B cell (primary cell): Measurements from ENCODE around the gene TIMM44. TPM values are rescaled to one million over a fixed set of nuclear protein-coding genes. Genes with fewer than 3 reads are reported as not detected.

ENCODE experiments used
- ATAC-seq: fragments of 200-7000 bp; cut with Tn5 transposase; one replicate; pipeline ENCODE4 v1.10.0; 2021; ENCODE audit warnings: low read depth, mild to moderate bottlenecking, moderate number of reproducible peaks, moderate library complexity
- CTCF ChIA-PET: fragments of 350-600 bp; sonication (Branson Sonifier 250); formaldehyde crosslinking; loops from one replicate; lab custom pipeline; 2021; ENCODE audit warnings: antibody characterized with exemption, inconsistent platforms; lab: Charles Lee
- POLR2A ChIA-PET: fragments of 350-600 bp; sonication (Branson Sonifier 250); formaldehyde crosslinking; loops from one replicate; lab custom pipeline; 2021; ENCODE audit warnings: antibody characterized with exemption; lab: Charles Lee
- DNase-seq: peaks from one replicate; pipeline ENCODE4 v3.0.0; 2013
- H2AFZ ChIP-seq: 2 replicates; pipeline ENCODE4 v1.6.1; 2012; ENCODE audit warnings: mild to moderate bottlenecking, low read depth, low read length; ENCODE audit not compliant: insufficient read depth, poor library complexity, severe bottlenecking
- H3K27ac ChIP-seq, 2 donors: 1 replicate in 1 of 2; 2 replicates in 1 of 2; pipeline ENCODE4 v1.5.1; 2012 to 2013; ENCODE audit warnings: low read length in 2 of 2, mild to moderate bottlenecking in 2 of 2, moderate library complexity in 1 of 2
- H3K27me3 ChIP-seq, 4 experiments: fragments of 200-600 bp in 1 of 4; sonication (generic) in 1 of 4; replicated peaks in 1 of 4; 1 replicate in 2 of 4; 2 replicates in 2 of 4; pipeline versions ENCODE4 v1.6.1 to v1.7.0; 2013 to 2016; ENCODE audit warnings: low read length in 3 of 4, mild to moderate bottlenecking in 2 of 4, mixed read lengths in 1 of 4, moderate library complexity in 1 of 4; ENCODE audit not compliant: insufficient read depth in 4 of 4, control insufficient read depth in 3 of 4; ENCODE audit errors: control extremely low read depth in 1 of 4
- H3K36me3 ChIP-seq, 2 experiments: replicated peaks in 1 of 2; 1 replicate in 1 of 2; 2 replicates in 1 of 2; pipeline versions ENCODE4 v1.6.1 to v1.7.1; 2013; ENCODE audit warnings: low read length in 1 of 2; ENCODE audit not compliant: insufficient read depth in 2 of 2, control insufficient read depth in 1 of 2; ENCODE audit errors: control extremely low read depth in 1 of 2, extremely low read depth in 1 of 2
- H3K4me1 ChIP-seq, 2 donors: fragments of 200-600 bp in 1 of 2; sonication (generic) in 1 of 2; 1 replicate in 1 of 2; 2 replicates in 1 of 2; pipeline versions ENCODE4 v1.5.1 to v1.6.1; 2013 to 2017; ENCODE audit warnings: low read length in 2 of 2; ENCODE audit not compliant: control insufficient read depth in 2 of 2, insufficient read depth in 2 of 2
- H3K4me2 ChIP-seq: replicated peaks from 2 replicates; pipeline ENCODE3; 2012; ENCODE audit warnings: mild to moderate bottlenecking, low read depth, low read length; ENCODE audit not compliant: poor library complexity, severe bottlenecking
- H3K4me3 ChIP-seq, 5 experiments: fragments of 200-600 bp in 1 of 5; sonication (generic) in 1 of 5; 1 replicate in 3 of 5; 2 replicates in 2 of 5; pipeline versions ENCODE4 v1.5.1 to v1.7.0; 2011 to 2016; ENCODE audit warnings: low read length in 4 of 5, mild to moderate bottlenecking in 4 of 5, low read depth in 2 of 5, control low read depth in 1 of 5, moderate library complexity in 1 of 5; ENCODE audit not compliant: insufficient read depth in 1 of 5; ENCODE audit errors: control extremely low read depth in 1 of 5, extremely low read depth in 1 of 5
- H3K79me2 ChIP-seq: fragments of 200-600 bp; sonication (generic); one replicate; pipeline ENCODE4 v1.6.0; 2016; ENCODE audit warnings: low read length; ENCODE audit not compliant: control insufficient read depth, insufficient read depth
- H3K9ac ChIP-seq: fragments of 200-600 bp; sonication (generic); 2 replicates; pipeline ENCODE4 v1.6.1; 2017; ENCODE audit warnings: mild to moderate bottlenecking, low read length, moderate library complexity
- H3K9me3 ChIP-seq, 3 donors: one replicate each; pipeline versions ENCODE4 v1.6.1 to v1.7.1; 2013; ENCODE audit warnings: low read length in 2 of 3; ENCODE audit not compliant: control insufficient read depth in 2 of 3, insufficient read depth in 1 of 3; ENCODE audit errors: control extremely low read depth in 1 of 3
- H4K20me1 ChIP-seq: 2 replicates; pipeline ENCODE4 v1.6.0; 2012; ENCODE audit warnings: mild to moderate bottlenecking, low read length; ENCODE audit not compliant: insufficient read depth, control insufficient read depth, poor library complexity, severe bottlenecking
- H3K27ac Mint-ChIP-seq: one replicate; pipeline ENCODE4 v1.8.0; 2021; ENCODE audit warnings: mixed read lengths
- H3K27me3 Mint-ChIP-seq: one replicate; pipeline ENCODE4 v1.8.0; 2021; ENCODE audit warnings: mixed read lengths
- H3K4me1 Mint-ChIP-seq: one replicate; pipeline ENCODE4 v1.8.0; 2021; ENCODE audit warnings: mixed read lengths
- H3K4me3 Mint-ChIP-seq: one replicate; pipeline ENCODE4 v1.8.0; 2021; ENCODE audit warnings: mixed read lengths
- H3K9me3 Mint-ChIP-seq: one replicate; pipeline ENCODE4 v1.8.0; 2022; ENCODE audit warnings: mixed read lengths; ENCODE audit not compliant: insufficient read depth
- EZH2 ChIP-seq: IDR thresholded peaks from 2 replicates; pipeline ENCODE4 v1.6.1; 2012; ENCODE audit warnings: borderline replicate concordance, low read depth, mild to moderate bottlenecking, moderate library complexity, low read length; ENCODE audit not compliant: insufficient read depth, poor library complexity, severe bottlenecking
- WGBS: methylation state at CpG from one replicate; pipeline ENCODE4 v1.1.5; 2013; ENCODE audit warnings: missing lambda C conversion rate; ENCODE audit not compliant: insufficient coverage; 5-methylcytosine and 5-hydroxymethylcytosine counted together
- intact Hi-C: fragments of 100-400 bp; cut with micrococcal nuclease; formaldehyde crosslinking; loops from one replicate; pipeline ENCODE4 v1.10.0; 2022
- polyA plus RNA-seq: library from polyadenylated mRNA; depleted of rRNA; stranded (reverse); fragments of >200 nt; gene quantifications from 2 replicates; pipeline ENCODE4 v1.2.3, GENCODE V29; 2012
- total RNA-seq, 2 donors: library from RNA; stranded (reverse); fragments of 120-200 nt in 1 of 2; gene quantifications; 1 replicate in 1 of 2; 2 replicates in 1 of 2; pipeline versions ENCODE4 v1.2.3 to v1.2.4, GENCODE V29; 2013 to 2022
- TF ChIP-seq, protein P1 (sequence below): fragments of 200-600 bp; IDR thresholded peaks from one replicate; pipeline ENCODE4 v1.8.0; 2022; ENCODE audit warnings: antibody characterized with exemption, mild to moderate bottlenecking

The TIMM44 gene
- total and polyA plus RNA-seq, 2 donors (not counting 1 experiment from before 2014, with no cell fraction given) = 48.9 to 66.5 TPM

DNA sequence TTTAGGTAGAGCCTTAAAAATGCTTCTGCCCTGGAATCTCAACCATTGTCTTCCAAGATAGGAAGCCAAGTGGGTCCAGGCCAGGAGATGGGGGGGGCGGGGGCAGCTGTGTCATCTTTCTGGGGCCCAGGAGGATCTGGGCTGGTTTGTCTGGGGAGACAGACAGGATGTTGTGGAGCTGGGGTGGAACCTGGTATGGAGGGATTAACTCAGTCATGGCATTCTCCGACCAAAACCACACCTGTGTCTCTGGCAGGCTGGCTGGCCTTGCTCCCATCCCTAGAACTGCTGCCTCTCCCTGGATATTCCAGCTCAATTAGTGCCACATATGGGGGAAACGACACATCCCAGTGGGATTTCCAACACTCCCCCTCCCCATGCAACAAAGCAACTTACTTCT lies 42.5 kb downstream of the TIMM44 start:
- Histone ChIP-seq H3K4me2 (no peak overlapping the region), H3K36me3 (peaks cover 0 to 5% of the 10 kb centered on the region in 2 experiments), H2AFZ (no peak overlapping the region), H3K9me3 (peaks cover 0 to 7% (median 0%) of the 10 kb centered on the region in 3 donors), H3K79me2 (peaks cover 27% of the 10 kb centered on the region), H3K4me3 (no peak overlapping the region), H3K27ac (no peak overlapping the region), H3K9ac (no peak overlapping the region), H3K27me3 (no peaks in the 10 kb centered on the region), H4K20me1 (peaks cover 18% of the 10 kb centered on the region), H3K4me1 (peaks cover 20 to 21% of the 10 kb centered on the region in 2 donors)
- peaks cover 28% of the 10 kb centered on the region for H3K4me1 Mint-ChIP-seq
- no peak overlapping the region for H3K4me3 Mint-ChIP-seq
- no peak overlapping the region for H3K27ac Mint-ChIP-seq
- no peak for ATAC-seq
- ChIA-PET CTCF (interaction anchor here (1.0 to 1.8 kb wide), 3 partner anchors 25 to 102 kb away, joined by 4 read pairs; no protein-coding TSS in a partner anchor), POLR2A (no interaction called here)
- H3K27me3 Mint-ChIP-seq = peaks cover 3% of the 10 kb centered on the region
- no peak for DNase-seq
- TF ChIP-seq, protein P1, sequence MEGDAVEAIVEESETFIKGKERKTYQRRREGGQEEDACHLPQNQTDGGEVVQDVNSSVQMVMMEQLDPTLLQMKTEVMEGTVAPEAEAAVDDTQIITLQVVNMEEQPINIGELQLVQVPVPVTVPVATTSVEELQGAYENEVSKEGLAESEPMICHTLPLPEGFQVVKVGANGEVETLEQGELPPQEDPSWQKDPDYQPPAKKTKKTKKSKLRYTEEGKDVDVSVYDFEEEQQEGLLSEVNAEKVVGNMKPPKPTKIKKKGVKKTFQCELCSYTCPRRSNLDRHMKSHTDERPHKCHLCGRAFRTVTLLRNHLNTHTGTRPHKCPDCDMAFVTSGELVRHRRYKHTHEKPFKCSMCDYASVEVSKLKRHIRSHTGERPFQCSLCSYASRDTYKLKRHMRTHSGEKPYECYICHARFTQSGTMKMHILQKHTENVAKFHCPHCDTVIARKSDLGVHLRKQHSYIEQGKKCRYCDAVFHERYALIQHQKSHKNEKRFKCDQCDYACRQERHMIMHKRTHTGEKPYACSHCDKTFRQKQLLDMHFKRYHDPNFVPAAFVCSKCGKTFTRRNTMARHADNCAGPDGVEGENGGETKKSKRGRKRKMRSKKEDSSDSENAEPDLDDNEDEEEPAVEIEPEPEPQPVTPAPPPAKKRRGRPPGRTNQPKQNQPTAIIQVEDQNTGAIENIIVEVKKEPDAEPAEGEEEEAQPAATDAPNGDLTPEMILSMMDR = no peak
- TF ChIP-seq EZH2 = no peak
- H3K9me3 Mint-ChIP-seq = no peaks in the 10 kb centered on the region
- intact Hi-C loops = no loop called here
- WGBS = 100% methylated on average over 2 of the region's 3 CpGs

DNA sequence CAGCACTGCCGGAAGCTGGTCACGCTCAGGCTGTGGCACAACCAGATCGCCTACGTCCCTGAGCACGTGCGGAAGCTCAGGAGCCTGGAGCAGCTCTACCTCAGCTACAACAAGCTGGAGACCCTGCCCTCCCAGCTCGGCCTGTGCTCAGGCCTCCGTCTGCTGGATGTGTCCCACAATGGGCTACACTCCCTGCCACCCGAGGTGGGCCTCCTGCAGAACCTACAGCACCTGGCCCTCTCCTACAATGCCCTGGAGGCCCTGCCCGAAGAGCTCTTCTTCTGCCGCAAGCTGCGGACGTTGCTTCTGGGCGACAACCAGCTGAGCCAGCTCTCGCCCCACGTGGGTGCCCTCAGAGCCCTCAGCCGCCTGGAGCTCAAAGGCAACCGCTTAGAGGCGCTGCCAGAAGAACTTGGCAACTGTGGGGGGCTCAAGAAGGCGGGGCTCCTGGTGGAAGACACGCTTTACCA lies 43.0 kb downstream of the TIMM44 start:
- peaks cover 3% of the 10 kb centered on the region for H3K27me3 Mint-ChIP-seq
- peaks cover 0 to 2% (median 1%) of the 10 kb centered on the region in 4 experiments for H3K27me3 ChIP-seq
- peaks cover 0 to 7% (median 0%) of the 10 kb centered on the region in 3 donors for H3K9me3 ChIP-seq
- TF ChIP-seq, protein P1 = no peak
- TF ChIP-seq EZH2 = no peak
- 91% methylated on average over 21 of the region's 21 CpGs for WGBS
- no peak overlapping the region for H3K4me2 ChIP-seq
- peaks cover 18 to 21% of the 10 kb centered on the region in 2 donors for H3K4me1 ChIP-seq
- H3K9me3 Mint-ChIP-seq = no peaks in the 10 kb centered on the region
- ChIA-PET CTCF (interaction anchor here (0.9 to 1.8 kb wide), 3 partner anchors 24 to 344 kb away, joined by 3 to 4 read pairs (median 4); no protein-coding TSS in a partner anchor), POLR2A (no interaction called here)
- H3K27ac Mint-ChIP-seq = no peak overlapping the region
- H2AFZ ChIP-seq = no peak overlapping the region
- H3K4me1 Mint-ChIP-seq = peaks cover 23% of the 10 kb centered on the region
- no peaks in the 10 kb centered on the region for H3K36me3 ChIP-seq
- no peak overlapping the region for H3K27ac ChIP-seq
- peaks cover 22% of the 10 kb centered on the region for H3K79me2 ChIP-seq
- DNase-seq (no peak), ATAC-seq (no peak)
- no peak overlapping the region for H3K9ac ChIP-seq
- H3K4me3 Mint-ChIP-seq = no peak overlapping the region
- intact Hi-C loops = no loop called here
- no peak overlapping the region for H3K4me3 ChIP-seq
- peaks cover 14% of the 10 kb centered on the region for H4K20me1 ChIP-seq
